MM.1S (cell line): Measurements from ENCODE around the gene SUCLA2.

ENCODE experiments used
- DNase-seq: peaks from one replicate; pipeline ENCODE4 v3.0.0-alpha.2; 2015
- H2AFZ ChIP-seq: fragments of 300-600 bp; sonication (generic); 2 replicates; pipeline ENCODE4 v1.6.0; 2016; ENCODE audit warnings: antibody characterized with exemption, low read length
- H3F3A ChIP-seq: fragments of 300-600 bp; sonication (generic); 2 replicates; pipeline ENCODE4 v1.6.1; 2016; ENCODE audit warnings: mild to moderate bottlenecking, antibody characterized with exemption, low read length, moderate library complexity, mixed read lengths; ENCODE audit not compliant: insufficient read depth
- H3K27ac ChIP-seq: fragments of 300-600 bp; sonication (generic); 2 replicates; pipeline ENCODE4 v1.5.1; 2016; ENCODE audit warnings: mild to moderate bottlenecking, low read length
- H3K27me3 ChIP-seq: fragments of 300-600 bp; sonication (generic); replicated peaks from 2 replicates; pipeline ENCODE4 v1.6.0; 2016; ENCODE audit warnings: low read length; ENCODE audit not compliant: insufficient read depth
- H3K36me3 ChIP-seq: fragments of 300-600 bp; sonication (generic); replicated peaks from 2 replicates; pipeline ENCODE4 v1.6.1; 2016; ENCODE audit warnings: mild to moderate bottlenecking, low read length, mixed read lengths; ENCODE audit not compliant: insufficient read depth
- H3K4me1 ChIP-seq: fragments of 300-600 bp; sonication (generic); 2 replicates; pipeline ENCODE4 v1.6.1; 2016; ENCODE audit warnings: low read length, mixed read lengths
- H3K4me2 ChIP-seq: fragments of 300-600 bp; sonication (generic); 2 replicates; pipeline ENCODE4 v1.6.0; 2016; ENCODE audit warnings: low read depth, low read length
- H3K4me3 ChIP-seq: fragments of 300-600 bp; sonication (generic); 2 replicates; pipeline ENCODE4 v1.5.1; 2016; ENCODE audit warnings: low read length, mixed read lengths
- H3K79me2 ChIP-seq: fragments of 300-600 bp; sonication (generic); 2 replicates; pipeline ENCODE4 v1.6.1; 2016; ENCODE audit warnings: mixed run types, low read length, mixed read lengths
- H3K9ac ChIP-seq: fragments of 300-600 bp; sonication (generic); 2 replicates; pipeline ENCODE4 v1.6.1; 2016; ENCODE audit warnings: low read length, mixed read lengths
- H3K9me2 ChIP-seq: fragments of 300-600 bp; sonication (generic); replicated peaks from 2 replicates; pipeline ENCODE4 v1.6.1; 2016; ENCODE audit warnings: mild to moderate bottlenecking, low read length, mixed read lengths; ENCODE audit not compliant: insufficient read depth
- H3K9me3 ChIP-seq: fragments of 300-600 bp; sonication (generic); replicated peaks from 2 replicates; pipeline ENCODE4 v1.6.1; 2016; ENCODE audit warnings: mild to moderate bottlenecking, low read length, mixed read lengths; ENCODE audit not compliant: insufficient read depth
- H4K20me1 ChIP-seq: fragments of 300-600 bp; sonication (generic); 2 replicates; pipeline ENCODE4 v1.6.1; 2016; ENCODE audit warnings: mild to moderate bottlenecking, low read length, moderate library complexity, mixed read lengths; ENCODE audit not compliant: insufficient read depth
- CTCF ChIP-seq: fragments of 300-600 bp; sonication (generic); IDR thresholded peaks from 2 replicates; pipeline ENCODE4 v1.5.1; 2016; ENCODE audit warnings: antibody characterized with exemption, low read length, mixed read lengths
- EZH2 ChIP-seq: fragments of 300-600 bp; sonication (generic); optimal IDR thresholded peaks from 2 replicates; pipeline ENCODE3; 2017; ENCODE audit warnings: low read depth, mild to moderate bottlenecking, antibody characterized with exemption, low read length, mixed read lengths
- EZH2phosphoT487 ChIP-seq: fragments of 300-600 bp; sonication (generic); IDR thresholded peaks from 2 replicates; pipeline ENCODE4 v1.6.1; 2018; ENCODE audit warnings: antibody characterized with exemption, low read length

The SUCLA2 gene

GRCh38 chr13:48028066-48028465, 27.0 kb upstream of the SUCLA2 start:
- Histone ChIP-seq H3K9me3 (no peaks in the 10 kb centered on the region), H2AFZ (no peak overlapping the region), H3K27me3 (no peaks in the 10 kb centered on the region), H3K9ac (no peak overlapping the region), H3K9me2 (no peaks in the 10 kb centered on the region), H3K4me1 (no peaks in the 10 kb centered on the region), H3K27ac (no peak overlapping the region), H3K4me3 (no peak overlapping the region), H4K20me1 (no peaks in the 10 kb centered on the region), H3K4me2 (no peak overlapping the region), H3F3A (no peaks in the 10 kb centered on the region), H3K36me3 (no peaks in the 10 kb centered on the region), H3K79me2 (no peaks in the 10 kb centered on the region)
- TF ChIP-seq EZH2: no peak
- no peak for TF ChIP-seq EZH2phosphoT487
- TF ChIP-seq CTCF: no peak
- DNase-seq: no peak

- no peaks in the 10 kb centered on the region for H3K27me3 ChIP-seq
- no peak overlapping the region for H2AFZ ChIP-seq
- no peak overlapping the region for H3K9ac ChIP-seq
- no peaks in the 10 kb centered on the region for H3K9me2 ChIP-seq
- H3K4me1 ChIP-seq: no peaks in the 10 kb centered on the region
- H3K27ac ChIP-seq: no peak overlapping the region
- no peaks in the 10 kb centered on the region for H3K79me2 ChIP-seq
- H4K20me1 ChIP-seq: no peaks in the 10 kb centered on the region
- TF ChIP-seq EZH2phosphoT487 (no peak), CTCF (no peak), EZH2 (no peak)
- no peak for DNase-seq
- no peaks in the 10 kb centered on the region for H3K9me3 ChIP-seq
- no peaks in the 10 kb centered on the region for H3F3A ChIP-seq
- no peak overlapping the region for H3K4me3 ChIP-seq
- H3K4me2 ChIP-seq: no peak overlapping the region
- H3K36me3 ChIP-seq: no peaks in the 10 kb centered on the region
Observed at GRCh38 chr13:48019796-48020195, 18.7 kb upstream of the SUCLA2 start.

GRCh38 chr13:48018637-48019036, 17.6 kb upstream of the SUCLA2 start:
- Histone ChIP-seq H3K36me3 (no peaks in the 10 kb centered on the region), H3F3A (no peaks in the 10 kb centered on the region), H3K27me3 (no peaks in the 10 kb centered on the region), H2AFZ (no peak overlapping the region), H3K4me3 (no peak overlapping the region), H3K4me1 (no peaks in the 10 kb centered on the region), H3K9me2 (no peaks in the 10 kb centered on the region), H3K9me3 (no peaks in the 10 kb centered on the region), H3K4me2 (no peak overlapping the region), H3K9ac (no peak overlapping the region), H4K20me1 (no peaks in the 10 kb centered on the region), H3K79me2 (no peaks in the 10 kb centered on the region), H3K27ac (no peak overlapping the region)
- TF ChIP-seq CTCF (no peak), EZH2phosphoT487 (no peak), EZH2 (no peak)
- DNase-seq: no peak
